ENCODE data around the gene PCED1B. TPM values are rescaled to one million over a fixed set of nuclear protein-coding genes. Genes with fewer than 3 reads are reported as not detected.
A peak's percentile ranks its signal among the peaks of the same experiment; 100 is the strongest.

Gene PCED1B
- total RNA-seq, 2 donors from 2014 or later: 6.6 to 12.3 TPM

DNA sequence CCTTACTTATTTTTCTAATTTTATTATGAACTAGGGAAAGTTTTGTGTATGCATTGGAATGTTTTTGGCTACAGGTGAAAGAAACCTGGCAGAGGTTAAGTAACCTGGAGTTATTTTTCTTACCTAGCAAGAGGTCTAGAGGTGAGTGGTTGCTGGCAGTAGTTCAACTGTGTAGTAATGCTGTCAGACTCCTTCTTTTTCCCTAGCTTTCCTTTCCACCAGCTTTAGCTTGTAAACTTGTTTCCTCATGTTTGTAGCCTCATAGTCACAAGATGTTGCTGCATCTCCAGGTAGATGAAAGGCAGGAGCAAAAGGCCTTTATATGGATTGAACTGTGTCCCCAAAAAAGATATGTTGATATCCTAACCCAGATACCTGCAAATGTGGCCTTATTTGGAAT lies 105.4 kb downstream of the PCED1B start:
- Histone ChIP-seq H3K4me3 (no peak overlapping the region), H3K4me1 (ENCODE audit: control insufficient read depth in 1 of 2, low read depth in 2 of 2) (peaks cover 11 to 19% of the 10 kb centered on the region in 2 donors), H3K27me3 (replicated peaks; ENCODE audit: insufficient read depth) (no peaks in the 10 kb centered on the region), H3K9me3 (no peaks in the 10 kb centered on the region), H3K27ac (no peak overlapping the region), H3K36me3 (no peaks in the 10 kb centered on the region)
- DNase-seq (ENCODE audit: low spot score): no peak
- TF ChIP-seq, protein P1, sequence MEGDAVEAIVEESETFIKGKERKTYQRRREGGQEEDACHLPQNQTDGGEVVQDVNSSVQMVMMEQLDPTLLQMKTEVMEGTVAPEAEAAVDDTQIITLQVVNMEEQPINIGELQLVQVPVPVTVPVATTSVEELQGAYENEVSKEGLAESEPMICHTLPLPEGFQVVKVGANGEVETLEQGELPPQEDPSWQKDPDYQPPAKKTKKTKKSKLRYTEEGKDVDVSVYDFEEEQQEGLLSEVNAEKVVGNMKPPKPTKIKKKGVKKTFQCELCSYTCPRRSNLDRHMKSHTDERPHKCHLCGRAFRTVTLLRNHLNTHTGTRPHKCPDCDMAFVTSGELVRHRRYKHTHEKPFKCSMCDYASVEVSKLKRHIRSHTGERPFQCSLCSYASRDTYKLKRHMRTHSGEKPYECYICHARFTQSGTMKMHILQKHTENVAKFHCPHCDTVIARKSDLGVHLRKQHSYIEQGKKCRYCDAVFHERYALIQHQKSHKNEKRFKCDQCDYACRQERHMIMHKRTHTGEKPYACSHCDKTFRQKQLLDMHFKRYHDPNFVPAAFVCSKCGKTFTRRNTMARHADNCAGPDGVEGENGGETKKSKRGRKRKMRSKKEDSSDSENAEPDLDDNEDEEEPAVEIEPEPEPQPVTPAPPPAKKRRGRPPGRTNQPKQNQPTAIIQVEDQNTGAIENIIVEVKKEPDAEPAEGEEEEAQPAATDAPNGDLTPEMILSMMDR (IDR thresholded peaks at IDR 0.05): no peak
- ATAC-seq (ENCODE audit: insufficient number of reproducible peaks, low FRiP score, low read depth): no peak

DNA sequence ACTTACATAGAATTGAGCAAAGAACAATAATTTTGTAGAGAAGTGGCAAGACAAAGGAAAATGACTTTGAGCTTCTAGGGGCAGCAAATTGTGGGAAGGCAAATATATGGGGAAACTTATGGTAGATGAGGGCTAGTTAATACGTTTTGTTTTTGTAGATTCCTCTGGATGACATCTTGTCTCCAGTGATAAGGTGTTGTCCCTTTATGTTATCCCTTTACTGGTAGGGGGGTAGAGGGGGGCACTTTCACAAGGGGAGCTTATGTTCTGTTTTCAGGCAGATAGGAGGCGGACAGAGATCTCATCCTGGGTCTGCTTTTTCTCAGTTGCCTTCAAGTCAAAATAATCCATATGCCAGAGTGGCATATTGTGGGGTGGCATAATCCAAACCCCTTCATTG lies 106.8 kb downstream of the PCED1B start:
- Histone ChIP-seq H3K27ac (no peak overlapping the region), H3K36me3 (no peaks in the 10 kb centered on the region), H3K9me3 (no peaks in the 10 kb centered on the region), H3K4me3 (no peak overlapping the region), H3K27me3 (replicated peaks; ENCODE audit: insufficient read depth) (no peaks in the 10 kb centered on the region), H3K4me1 (ENCODE audit: control insufficient read depth in 1 of 2, low read depth in 2 of 2) (peaks cover 11 to 26% of the 10 kb centered on the region in 2 donors)
- DNase-seq (ENCODE audit: low spot score): no peak
- TF ChIP-seq, protein P1 (IDR thresholded peaks at IDR 0.05): no peak
- no peak for ATAC-seq (ENCODE audit: insufficient number of reproducible peaks, low FRiP score, low read depth)

DNA sequence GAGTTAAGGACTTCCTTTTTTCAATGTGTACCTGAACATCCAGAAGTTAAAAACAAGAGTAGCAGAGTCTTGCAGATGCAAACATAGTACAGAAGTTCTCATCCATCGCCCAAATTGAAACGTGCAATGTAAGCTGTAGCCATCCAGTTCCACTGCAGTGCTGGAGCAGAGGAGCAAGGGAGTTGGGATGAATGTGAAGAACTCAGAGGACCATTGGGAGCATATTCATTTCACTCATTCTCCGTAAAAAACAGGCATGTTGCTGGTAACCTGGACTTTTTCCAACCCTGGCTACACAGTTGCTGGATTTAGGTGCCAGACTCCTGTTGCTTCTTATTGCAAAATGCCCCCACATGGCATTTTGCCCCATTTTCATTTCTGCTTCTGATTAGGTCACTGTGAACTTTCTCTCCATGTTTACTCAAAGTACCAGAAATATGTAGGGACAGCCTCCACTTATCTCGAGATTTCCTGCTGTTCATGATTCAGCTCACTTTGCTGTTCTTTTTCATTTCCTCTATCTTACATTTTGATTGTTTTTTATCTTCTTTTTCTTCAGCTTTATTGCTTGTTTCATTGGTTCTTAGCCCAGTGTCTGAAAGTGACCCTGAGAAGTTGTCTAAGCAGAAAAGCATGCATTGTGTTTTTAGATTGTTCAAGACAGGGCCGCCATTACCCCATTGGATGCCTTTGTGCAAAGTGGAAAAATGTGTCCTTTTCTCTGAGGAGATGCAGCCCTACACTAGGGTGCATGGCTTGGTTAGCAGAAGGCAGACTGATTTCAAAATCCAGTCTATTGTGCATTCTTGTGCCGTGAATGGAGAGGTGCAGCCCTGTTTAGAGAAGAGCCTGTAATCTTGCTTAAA lies 109.4 kb downstream of the PCED1B start:
- no peaks in the 10 kb centered on the region for H3K36me3 ChIP-seq
- no peak overlapping the region for H3K4me3 ChIP-seq
- H3K27ac ChIP-seq: peak overlapping the region; percentile 30 to 49
- ATAC-seq (ENCODE audit: insufficient number of reproducible peaks, low FRiP score, low read depth): peak; percentile 41
- no peaks in the 10 kb centered on the region for H3K27me3 ChIP-seq (replicated peaks; ENCODE audit: insufficient read depth)
- DNase-seq (ENCODE audit: low spot score): no peak
- H3K9me3 ChIP-seq: no peaks in the 10 kb centered on the region
- H3K4me1 ChIP-seq (ENCODE audit: control insufficient read depth in 1 of 2, low read depth in 2 of 2): peaks cover 15 to 26% of the 10 kb centered on the region in 2 donors
- TF ChIP-seq, protein P1 (IDR thresholded peaks at IDR 0.05): no peak

DNA sequence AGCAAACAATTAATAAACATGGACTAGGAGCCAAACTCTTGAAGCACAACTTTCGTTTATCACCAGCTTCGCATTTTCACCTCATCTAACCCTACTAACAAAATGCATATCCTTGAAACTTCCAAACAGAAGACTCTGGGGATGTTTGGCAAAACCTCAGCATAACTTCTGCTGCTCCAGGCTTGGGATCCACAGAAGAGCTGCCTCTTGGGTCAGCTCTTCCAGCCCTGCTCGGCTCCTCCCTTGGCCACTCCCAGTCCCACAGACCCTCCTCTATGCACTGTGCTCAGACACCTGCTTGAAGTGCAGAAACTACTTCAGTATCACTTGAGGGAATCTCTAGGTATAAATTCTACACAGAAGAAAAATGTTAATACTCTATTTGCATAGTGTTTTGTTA lies 110.3 kb downstream of the PCED1B start:
- no peak for ATAC-seq (ENCODE audit: insufficient number of reproducible peaks, low FRiP score, low read depth)
- no peaks in the 10 kb centered on the region for H3K27me3 ChIP-seq (replicated peaks; ENCODE audit: insufficient read depth)
- H3K4me3 ChIP-seq: no peak overlapping the region
- no peaks in the 10 kb centered on the region for H3K9me3 ChIP-seq
- no peak for DNase-seq (ENCODE audit: low spot score)
- TF ChIP-seq, protein P1 (IDR thresholded peaks at IDR 0.05): no peak
- H3K36me3 ChIP-seq: no peaks in the 10 kb centered on the region
- H3K27ac ChIP-seq: peak overlapping the region in 1 of 2 donors; percentile 49
- peaks cover 15 to 30% of the 10 kb centered on the region in 2 donors for H3K4me1 ChIP-seq (ENCODE audit: control insufficient read depth in 1 of 2, low read depth in 2 of 2)

GRCh38 chr12:47190271-47190750 lies 110.9 kb downstream of the PCED1B start:
- no peaks in the 10 kb centered on the region for H3K36me3 ChIP-seq
- DNase-seq (ENCODE audit: low spot score): no peak

More at GRCh38 chr12:47190271-47190750, 110.9 kb downstream of the PCED1B start:
- no peak for ATAC-seq (ENCODE audit: insufficient number of reproducible peaks, low FRiP score, low read depth)
- H3K27me3 ChIP-seq (replicated peaks; ENCODE audit: insufficient read depth): no peaks in the 10 kb centered on the region
- no peak overlapping the region for H3K4me3 ChIP-seq
- H3K4me1 ChIP-seq (ENCODE audit: control insufficient read depth in 1 of 2, low read depth in 2 of 2): peaks cover 15 to 30% of the 10 kb centered on the region in 2 donors
- no peak overlapping the region for H3K27ac ChIP-seq
- no peaks in the 10 kb centered on the region for H3K9me3 ChIP-seq
- TF ChIP-seq, protein P1 (IDR thresholded peaks at IDR 0.05): no peak
